ACHN (cell line): ENCODE results near the gene MPDZ.
"Not testable (repeated sequence)": the region's sequence is repeated elsewhere in the genome, so short reads cannot be mapped to it uniquely, and the experiment has no call there.

ENCODE experiments used
- DNase-seq: peaks from one replicate; pipeline ENCODE4 v3.0.0-alpha.2; 2015
- in situ Hi-C: cut with HindIII; loops from 2 replicates; pipeline ENCODE4 v1.10.0; 2017; ENCODE audit warnings: low sequenced_read_pairs, low pct_ligation_motif_present, low pct_unique_long_range_greater_than_20kb

The MPDZ gene

DNA sequence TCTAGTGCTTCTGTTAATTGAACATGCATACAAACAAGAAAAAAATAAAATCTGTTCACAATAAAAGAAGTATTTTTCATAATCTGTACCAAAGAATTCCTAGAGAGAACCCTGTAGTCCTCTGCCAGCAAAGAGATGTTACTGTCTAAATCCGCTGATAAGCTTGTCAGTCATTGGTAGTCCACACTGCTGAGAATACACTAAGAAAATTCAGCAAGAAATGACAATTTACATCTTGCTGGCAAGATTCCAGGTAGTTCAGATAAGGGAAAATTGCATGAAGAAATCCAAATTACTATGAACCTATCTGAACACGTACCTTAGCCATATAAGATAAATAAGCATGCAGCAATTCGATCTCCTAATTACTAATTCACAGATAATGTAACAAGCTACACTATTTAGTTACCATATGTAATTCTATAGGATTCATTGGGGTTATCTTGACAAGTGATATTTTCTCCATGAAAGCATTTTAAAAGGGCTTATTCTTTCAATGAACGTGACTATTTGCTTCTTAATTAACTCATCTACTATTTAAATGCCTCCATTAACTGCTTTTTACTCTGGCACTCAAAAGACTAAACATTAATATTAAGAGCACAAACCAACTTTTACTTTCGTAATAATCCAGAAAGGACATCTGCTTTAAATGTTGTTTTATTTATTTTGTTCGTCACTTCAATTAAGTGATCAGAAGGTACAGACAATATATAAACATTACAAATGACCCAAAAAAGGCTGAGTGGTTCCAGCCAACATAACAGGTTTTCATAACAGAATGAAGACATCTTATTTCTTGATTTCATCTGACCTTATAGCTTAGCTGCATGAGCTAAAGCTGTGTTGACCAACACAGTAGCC lies 9.7 kb downstream of the MPDZ start:
- no peak for DNase-seq
- in situ Hi-C loops = no loop called here

DNA sequence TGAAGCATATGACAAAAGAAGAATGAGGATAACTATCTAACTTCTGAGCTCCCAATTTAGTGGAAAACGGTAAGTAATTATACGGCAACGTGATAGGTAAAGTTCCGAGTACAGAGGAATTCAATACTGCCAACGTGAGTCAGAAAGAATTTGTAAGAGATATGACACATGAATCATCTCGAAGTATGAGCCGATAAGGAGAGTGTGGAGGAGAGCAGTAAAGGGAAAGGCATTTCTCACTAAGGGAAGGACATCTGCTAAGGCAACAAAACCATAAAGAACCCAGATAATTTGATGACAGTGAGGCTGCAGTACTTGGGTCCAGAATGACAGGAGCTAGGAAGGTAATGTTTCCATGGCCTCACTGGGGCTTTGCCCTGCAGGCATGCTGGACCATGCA lies 11.0 kb downstream of the MPDZ start:
- in situ Hi-C loops = no loop called here
- DNase-seq = peak; percentile 60

DNA sequence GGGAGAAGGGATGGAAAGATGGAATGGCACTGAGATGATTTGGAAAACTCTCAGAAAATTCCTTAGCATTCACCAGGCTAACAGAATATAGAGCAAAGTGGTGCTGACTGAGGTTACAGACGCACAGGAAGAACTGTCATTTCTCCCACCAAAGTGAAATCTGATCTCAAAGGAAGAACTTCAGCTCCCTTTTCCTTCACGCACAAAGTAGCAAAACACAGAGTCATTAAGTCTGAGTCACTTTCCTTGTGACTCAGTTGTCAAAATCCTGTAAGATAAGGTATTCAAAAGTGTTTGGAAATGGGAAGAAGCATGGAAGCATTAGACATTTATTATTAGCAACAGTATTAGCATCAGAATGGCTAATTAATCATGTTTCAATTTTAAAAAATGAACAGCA lies 11.7 kb downstream of the MPDZ start:
- DNase-seq = peak; percentile 72
- in situ Hi-C loops = no loop called here

DNA sequence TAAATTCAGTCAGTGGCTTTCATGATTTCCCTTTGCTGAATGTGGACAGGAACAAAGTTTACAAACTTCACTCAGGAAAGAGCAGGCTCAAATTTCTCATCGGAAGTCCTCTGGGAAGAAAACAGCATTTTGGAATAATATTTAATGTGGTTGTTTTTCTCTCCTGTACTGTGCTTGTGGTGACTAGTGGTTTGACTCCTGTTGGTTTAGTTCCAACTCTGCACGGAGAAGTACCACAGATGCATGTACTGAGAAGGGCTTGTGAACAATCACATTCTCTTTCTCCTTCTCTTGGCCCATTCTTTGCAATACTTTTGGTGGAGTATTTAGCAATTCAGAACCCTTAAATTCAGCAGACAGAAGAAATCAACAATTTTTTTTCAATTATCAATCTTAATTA lies 13.3 kb downstream of the MPDZ start:
- no peak for DNase-seq
- in situ Hi-C loops = no loop called here

DNA sequence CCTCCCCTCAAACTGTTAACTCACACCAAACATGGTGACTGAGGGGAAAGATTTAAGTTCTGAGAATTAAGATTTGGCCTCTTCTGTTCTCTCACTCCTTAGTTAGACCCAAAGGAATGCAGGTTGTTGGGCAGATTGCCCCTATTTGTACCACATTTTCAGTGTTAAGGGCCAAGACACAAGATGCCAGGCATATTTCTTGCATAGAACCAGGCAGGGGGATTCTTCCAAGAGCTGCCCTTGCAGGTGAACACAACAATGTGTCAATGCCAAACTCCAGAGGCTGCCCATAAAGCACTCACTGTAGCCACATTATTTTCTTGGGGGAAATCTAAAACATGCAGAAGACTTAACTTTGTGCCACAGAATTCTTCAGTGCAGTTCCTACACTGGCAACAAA lies 14.7 kb downstream of the MPDZ start:
- in situ Hi-C loops = no loop called here
- peak; percentile 59 for DNase-seq

DNA sequence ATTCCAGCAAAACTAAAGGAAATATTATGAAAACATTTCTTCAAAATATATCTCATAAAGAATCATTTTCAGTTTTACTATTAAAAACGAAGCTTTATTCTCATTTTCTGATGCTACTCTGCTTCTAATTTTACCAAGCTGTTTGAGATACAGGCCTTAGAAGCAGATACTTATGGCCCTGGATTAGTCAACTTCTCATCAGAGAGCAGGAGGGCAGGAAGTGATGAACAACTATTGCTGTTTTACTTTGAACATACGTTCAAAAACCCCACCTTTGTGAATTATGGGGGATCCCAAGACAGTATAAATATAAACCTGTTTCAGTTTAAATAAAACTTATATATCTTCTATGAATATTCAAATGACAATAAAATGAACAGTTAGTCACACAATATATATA lies 16.0 kb downstream of the MPDZ start:
- in situ Hi-C loops = no loop called here
- DNase-seq = no peak

DNA sequence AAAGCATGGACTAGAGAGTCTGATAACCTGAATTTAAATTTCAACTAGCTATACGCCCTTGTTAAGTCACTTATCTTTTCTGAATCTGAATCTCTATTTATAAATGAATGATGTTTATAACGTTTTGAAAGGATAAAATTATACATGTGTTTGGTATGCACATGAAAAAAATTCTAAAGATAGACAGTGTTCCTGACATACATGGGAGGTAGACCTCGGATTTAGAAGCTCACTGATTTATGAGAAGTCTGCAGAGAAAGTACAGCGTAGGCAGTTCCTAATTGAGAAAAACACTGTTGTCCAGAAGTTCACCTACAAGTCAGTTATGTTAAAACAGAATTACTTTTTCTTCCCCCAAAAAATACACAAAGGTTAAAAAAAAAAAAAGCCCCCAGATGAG lies 26.6 kb downstream of the MPDZ start:
- DNase-seq = no peak
- in situ Hi-C loops = no loop called here

DNA sequence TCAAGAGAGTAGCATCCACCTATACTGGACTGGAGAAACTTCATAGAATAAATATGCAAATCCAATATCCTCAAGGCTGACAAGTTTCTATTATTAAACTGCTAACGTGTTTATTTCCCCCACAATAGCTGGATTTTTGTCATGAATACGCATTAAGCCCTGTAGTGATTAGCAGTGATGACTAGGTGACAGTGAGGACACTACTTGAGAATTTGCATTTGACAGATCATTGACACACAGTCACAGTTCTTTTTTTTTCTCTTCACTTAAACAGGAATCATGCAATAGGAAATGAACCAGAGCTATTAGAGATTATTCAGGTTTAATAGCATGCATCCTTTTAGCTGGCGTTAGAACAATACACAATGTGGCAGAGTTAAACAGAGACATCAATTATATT lies 35.3 kb downstream of the MPDZ start:
- no peak for DNase-seq
- in situ Hi-C loops = no loop called here

DNA sequence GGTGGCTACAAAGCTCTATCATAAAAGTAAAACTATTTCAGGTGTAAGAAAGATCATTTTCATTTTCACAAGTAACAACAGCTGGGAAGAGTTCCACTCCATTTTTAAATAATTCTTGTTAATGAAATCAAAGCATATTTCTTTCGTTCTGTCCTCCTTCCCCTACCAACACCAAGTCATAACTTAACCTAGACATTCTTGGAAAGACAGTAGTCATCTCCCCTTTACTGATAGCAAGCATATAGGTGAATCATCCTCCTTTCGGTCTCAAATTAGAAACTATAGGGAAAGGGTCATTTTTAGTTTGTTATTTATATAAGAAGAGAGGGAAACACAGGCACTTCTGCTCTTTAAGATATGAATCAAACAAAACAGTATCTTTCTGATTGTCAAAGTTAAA lies 38.2 kb downstream of the MPDZ start:
- in situ Hi-C loops = no loop called here
- DNase-seq = no peak

DNA sequence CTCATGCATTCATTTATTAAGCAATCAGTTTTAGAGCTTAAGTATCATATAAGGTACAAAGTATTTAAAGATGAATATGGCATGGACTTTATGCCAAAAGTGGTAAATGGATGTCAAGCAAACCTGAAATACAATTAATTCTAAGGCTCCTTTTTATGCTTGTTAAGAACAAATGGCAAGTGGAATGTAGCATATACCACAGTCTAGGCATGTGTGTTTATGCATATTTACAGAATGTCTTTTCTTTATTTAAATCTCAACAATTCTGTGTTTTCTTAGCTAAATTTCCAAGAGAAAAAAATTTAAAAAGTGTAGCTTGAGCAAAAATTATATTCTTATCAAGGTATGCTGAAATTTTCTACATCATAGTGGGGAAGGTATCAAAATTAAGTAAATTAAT lies 39.8 kb downstream of the MPDZ start:
- in situ Hi-C loops = no loop called here
- DNase-seq = no peak

DNA sequence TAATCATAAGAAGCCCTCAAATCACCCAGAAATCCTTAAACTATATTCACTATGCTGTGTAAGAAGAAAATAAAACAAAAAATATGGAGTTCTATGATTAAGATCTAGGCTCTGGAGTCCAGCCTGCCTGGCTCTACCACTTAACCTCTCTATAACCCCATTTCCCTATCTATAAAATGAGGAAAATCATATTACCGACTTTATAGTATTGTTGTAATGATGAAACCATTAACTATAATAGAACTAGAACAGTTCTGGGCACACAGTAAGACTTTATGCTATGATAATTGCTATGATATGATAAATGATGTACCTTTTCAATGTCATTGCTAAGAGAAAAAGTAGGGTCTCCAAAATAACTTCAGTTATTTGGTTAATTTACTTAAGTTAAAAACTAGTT lies 40.3 kb downstream of the MPDZ start:
- DNase-seq = no peak
- in situ Hi-C loops = no loop called here

DNA sequence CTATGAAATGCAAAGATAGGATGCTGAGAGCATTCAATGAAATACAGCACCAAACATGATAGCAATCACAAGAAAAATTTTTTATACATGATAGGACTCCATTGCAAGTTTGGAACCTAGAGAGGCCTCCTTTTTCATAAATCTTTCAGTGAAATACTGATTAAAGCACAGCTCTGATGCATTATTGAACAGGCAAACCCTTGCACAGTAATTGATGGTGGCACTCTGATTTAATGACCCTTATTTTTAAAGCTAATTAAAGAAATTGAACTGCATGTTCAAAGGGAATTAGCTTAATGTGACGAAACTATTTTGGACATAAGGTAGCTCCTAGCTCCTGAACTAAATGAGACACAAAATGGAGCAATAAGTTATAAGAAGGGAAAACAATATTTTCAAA lies 44.6 kb downstream of the MPDZ start:
- in situ Hi-C loops = no loop called here

DNA sequence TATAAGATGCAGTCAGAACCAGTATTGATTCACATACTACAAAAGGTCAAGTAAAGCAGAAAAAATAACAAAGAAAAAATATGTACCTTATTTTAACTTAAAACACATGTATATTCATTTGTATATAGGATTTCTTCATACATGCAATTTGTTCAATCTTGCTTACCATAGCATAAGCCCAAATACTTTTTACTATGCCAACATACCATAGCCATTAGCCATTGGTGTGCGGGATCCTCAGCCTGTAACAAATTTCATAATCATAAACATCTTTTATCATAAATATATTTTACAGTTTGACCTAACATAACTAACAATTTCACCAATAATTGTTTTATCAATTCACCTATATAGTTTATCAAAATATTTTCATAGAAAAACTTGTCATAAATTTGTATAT lies 51.1 kb downstream of the MPDZ start:
- in situ Hi-C loops = no loop called here
- no peak for DNase-seq

More for the DNA sequence above, 44.6 kb downstream of the MPDZ start:
- no peak for DNase-seq

DNA sequence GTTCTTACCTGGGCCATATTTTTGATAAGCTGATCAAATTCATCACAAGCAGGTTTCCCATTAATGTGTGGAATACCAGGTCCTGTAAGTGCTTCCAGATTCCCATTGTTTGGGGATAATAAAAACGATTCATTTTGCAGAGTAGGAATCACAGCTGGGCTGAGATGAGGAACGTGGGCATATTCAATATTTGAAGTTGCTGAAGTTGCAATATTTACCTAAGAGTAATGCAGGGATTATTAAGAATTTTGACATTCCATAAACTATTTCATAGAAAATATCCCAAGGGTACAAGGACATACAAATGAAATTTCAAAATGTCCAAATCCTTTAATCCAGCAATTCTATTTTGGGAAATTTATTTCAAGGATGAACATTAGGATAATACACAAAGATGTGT lies 55.1 kb downstream of the MPDZ start:
- no peak for DNase-seq
- in situ Hi-C loops = no loop called here

DNA sequence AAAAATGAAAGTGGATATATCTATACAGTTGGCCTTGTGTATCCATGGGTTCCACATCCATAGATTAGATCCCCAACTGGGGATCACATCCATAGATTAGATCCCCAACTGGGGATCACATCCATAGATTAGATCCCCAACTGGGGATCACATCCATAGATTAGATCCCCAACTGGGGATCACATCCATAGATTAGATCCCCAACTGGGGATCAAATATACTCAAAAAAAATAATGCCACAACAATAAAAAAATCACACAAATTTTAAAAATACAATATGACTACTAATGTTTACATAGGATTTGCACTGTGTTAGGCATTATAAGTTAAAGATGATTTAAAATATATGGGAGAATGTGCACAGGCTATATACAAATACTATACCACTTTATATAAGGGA lies 56.8 kb downstream of the MPDZ start:
- DNase-seq, in situ Hi-C loops: not testable (repeated sequence)

DNA sequence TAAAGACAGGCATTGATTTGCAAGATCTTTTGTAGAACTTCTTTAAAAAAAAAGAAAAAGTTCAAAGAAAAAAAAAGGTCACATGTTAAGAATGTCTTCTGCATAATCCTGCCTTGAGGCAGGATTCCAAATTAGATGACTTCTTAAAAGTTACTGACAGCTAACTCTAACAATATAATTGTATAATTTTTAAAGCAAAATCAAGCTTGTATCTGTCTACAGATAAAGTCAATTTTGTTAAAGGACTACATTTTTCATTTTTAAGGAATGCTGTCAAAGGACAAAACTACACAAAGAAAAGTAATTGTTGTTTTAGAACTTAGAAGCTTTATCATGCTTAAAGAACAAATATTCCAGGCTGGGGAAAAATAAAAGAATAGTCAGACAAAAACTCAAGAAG lies 57.8 kb downstream of the MPDZ start:
- no peak for DNase-seq
- in situ Hi-C loops = no loop called here

DNA sequence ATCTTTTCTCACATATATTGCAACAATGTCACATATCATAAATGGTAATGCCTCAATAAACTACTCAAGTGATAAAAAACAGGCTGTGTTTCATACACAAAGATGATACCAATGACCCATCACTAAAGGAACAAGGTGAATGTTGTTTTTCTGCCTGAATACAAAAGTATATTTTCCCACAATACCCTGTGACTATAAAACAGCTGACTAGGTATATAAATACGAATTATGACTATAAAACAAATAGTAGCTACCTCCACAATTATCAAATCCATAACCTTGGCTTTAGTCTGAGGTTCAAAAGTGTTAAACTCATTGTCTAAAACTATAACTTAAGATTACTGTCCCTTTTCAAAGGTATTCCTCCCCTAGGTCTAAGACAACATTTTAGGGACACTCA lies 58.7 kb downstream of the MPDZ start:
- no peak for DNase-seq
- in situ Hi-C loops = no loop called here

DNA sequence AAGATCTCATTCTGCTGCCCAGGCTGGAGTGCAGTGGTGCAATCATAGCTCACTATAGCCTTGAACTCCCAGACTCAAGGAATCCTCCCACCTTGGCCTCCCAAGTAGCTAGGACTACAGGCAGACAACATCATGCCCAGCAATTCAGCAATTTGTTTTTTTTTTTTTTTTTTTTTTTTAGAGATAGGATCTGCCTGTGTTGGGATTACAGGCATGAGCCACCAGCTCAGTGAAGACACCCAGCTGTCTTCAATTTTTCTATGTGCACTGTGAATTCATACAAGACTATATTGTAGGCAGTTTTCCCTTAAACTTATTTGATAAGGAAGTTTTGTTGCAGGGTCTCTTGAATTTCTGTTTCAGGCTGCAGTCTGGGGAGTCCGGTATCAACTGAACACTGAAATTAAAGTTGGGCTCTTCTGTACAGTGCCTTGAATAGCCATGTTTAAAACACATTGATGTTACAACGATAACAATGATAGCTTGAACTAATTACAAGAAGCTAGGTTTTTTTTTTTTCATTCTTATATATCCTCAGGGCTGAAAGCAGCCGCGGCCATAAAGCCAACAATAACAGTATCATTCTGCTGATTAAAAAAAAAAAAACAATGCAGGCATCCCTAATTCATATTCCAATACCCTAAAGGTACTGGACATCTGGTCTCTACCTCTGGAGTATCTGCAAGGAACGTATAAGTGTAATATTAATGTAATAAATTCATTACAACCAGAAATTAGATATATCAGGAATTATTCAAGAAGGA lies 63.5 kb downstream of the MPDZ start:
- in situ Hi-C loops = no loop called here
- no peak for DNase-seq

DNA sequence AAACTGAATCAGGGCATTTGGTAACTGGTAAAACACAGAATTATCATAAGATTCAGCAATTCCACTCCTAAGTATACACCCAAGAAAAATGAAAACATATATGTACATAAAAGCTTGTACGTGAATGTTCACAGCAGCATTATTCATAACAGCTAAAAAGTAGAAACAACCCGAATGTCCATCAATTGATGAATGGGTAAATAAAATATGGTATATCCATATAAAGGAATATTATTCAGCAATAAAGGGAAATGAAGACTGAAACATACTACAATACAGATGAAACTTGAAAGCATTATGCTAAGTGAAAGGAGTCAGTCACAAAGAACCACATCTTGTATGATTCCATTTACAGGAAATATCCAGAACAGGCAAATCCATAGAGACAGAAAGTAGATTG lies 65.5 kb downstream of the MPDZ start:
- DNase-seq = no peak
- in situ Hi-C loops = no loop called here

DNA sequence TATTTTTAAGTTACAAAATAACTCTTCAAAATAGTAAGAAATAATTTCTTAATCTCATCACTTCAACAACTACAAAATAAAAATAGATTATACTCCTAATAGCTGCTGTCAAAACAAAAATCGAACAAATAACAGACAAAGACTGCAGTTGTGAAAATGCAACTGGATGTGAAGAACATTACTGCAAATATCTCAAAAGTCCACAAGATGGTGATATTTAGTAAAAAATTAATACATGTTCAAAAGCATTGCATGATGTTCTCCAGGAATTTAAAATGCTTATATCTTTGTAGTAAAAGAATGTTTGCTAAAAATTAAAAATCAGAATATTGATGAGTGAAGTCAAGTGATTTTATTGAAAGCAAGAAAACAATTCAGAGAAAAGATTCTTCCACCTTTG lies 66.2 kb downstream of the MPDZ start:
- in situ Hi-C loops = no loop called here
- peak; percentile 35 for DNase-seq
